ENCODE measurements around the gene FFAR1. TPM values are rescaled to one million over a fixed set of nuclear protein-coding genes. Genes with fewer than 3 reads are reported as not detected.

Gene FFAR1
- total RNA-seq, 4 donors from 2014 or later: 0.32 TPM; not detected in 3

DNA sequence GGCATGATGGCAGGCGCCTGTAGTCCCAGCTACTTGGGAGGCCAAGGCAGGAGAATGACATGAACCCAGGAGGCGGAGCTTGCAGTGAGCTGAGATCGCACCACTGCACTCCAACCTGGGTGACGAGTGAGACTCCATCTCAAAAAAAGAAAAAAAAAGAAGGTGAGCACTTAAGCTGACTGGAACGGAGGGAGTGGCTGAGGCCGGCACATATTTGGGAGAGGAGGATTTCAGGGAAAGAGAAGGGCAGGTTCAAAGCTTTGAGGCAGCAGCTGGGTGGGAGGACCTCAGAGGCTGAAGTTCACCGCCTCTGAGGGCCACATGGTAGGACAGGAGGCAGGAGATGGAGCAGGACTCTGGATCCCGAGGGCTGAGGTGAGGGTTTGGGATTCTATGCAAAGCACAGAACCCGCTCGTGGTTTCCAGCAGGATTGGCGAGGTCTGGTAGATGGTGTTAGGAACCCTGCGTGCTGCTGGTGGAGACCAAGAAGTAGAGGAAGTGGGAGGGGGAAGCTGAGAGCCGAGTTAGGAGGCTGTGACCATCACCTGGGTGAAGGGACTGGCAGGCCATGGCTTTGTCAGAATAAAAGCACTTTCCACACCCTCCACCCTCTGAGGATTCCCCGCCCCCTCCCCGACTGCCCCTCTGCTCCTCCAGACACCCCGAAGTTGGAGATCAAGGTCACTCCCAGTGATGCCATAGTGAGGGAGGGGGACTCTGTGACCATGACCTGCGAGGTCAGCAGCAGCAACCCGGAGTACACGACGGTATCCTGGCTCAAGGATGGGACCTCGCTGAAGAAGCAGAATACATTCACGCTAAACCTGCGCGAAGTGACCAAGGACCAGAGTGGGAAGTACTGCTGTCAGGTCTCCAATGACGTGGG is 10.4 kb upstream of the FFAR1 start:
- Histone ChIP-seq H3K27ac (no peak overlapping the region), H3K4me3 (no peak overlapping the region), H3K27me3 (no peaks in the 10 kb centered on the region), H3K36me3 (no peaks in the 10 kb centered on the region), H3K9me3 (no peaks in the 10 kb centered on the region), H3K4me1 (no peaks in the 10 kb centered on the region)
- in situ Hi-C loops (cut with MboI; ENCODE audit: low pct_ligation_motif_present in 1 of 4, low pct_unique_long_range_greater_than_20kb in 1 of 4, low sequenced_read_pairs in 3 of 4) (no loop called here), intact Hi-C loops (cut with DNase I; ENCODE audit: low total_unique reads) (no loop called here)
- DNase-seq: no peak
- TF ChIP-seq CTCF (IDR thresholded peaks at IDR 0.05) (no peak), POLR2AphosphoS5 (IDR thresholded peaks at IDR 0.05) (no peak), POLR2A (IDR thresholded peaks at IDR 0.05) (no peak), EP300 (IDR thresholded peaks at IDR 0.05; ENCODE audit: low read depth) (no peak)
- 71 to 76% methylated on average over 17 to 25 of the region's 25 CpGs for WGBS, 2 donors (ENCODE audit: low coverage in 1 of 2)

DNA sequence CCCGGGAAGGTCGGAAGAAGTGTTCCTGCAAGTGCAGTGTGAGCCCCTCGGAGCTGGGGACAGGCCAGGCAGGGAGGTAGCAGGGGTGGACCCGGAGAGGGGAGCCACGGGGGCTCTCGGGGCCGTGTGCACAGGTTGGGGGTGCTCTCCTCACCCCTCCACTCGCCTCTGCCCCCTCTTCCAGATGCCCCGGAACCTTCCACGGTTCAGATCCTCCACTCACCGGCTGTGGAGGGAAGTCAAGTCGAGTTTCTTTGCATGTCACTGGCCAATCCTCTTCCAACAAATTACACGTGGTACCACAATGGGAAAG is 9.8 kb upstream of the FFAR1 start:
- in situ Hi-C loops (cut with MboI; ENCODE audit: low pct_ligation_motif_present in 1 of 4, low pct_unique_long_range_greater_than_20kb in 1 of 4, low sequenced_read_pairs in 3 of 4): no loop called here
- WGBS, 2 donors (ENCODE audit: low coverage in 1 of 2): 85% methylated on average over 12 of the region's 13 CpGs; no CpG with 5 or more reads in 1 of the 2 donors
- no peak overlapping the region for H3K27ac ChIP-seq
- H3K9me3 ChIP-seq: no peaks in the 10 kb centered on the region
- TF ChIP-seq EP300 (IDR thresholded peaks at IDR 0.05; ENCODE audit: low read depth): no peak
- no peak for TF ChIP-seq CTCF (IDR thresholded peaks at IDR 0.05)
- no peak for TF ChIP-seq POLR2A (IDR thresholded peaks at IDR 0.05)
- no peak for TF ChIP-seq POLR2AphosphoS5 (IDR thresholded peaks at IDR 0.05)
- no peak overlapping the region for H3K4me3 ChIP-seq
- H3K27me3 ChIP-seq: no peaks in the 10 kb centered on the region
- intact Hi-C loops (cut with DNase I; ENCODE audit: low total_unique reads): no loop called here
- no peaks in the 10 kb centered on the region for H3K36me3 ChIP-seq
- no peaks in the 10 kb centered on the region for H3K4me1 ChIP-seq
- DNase-seq: no peak

- in situ Hi-C loops (cut with MboI; ENCODE audit: low pct_ligation_motif_present in 1 of 4, low pct_unique_long_range_greater_than_20kb in 1 of 4, low sequenced_read_pairs in 3 of 4) (loop anchor here in 1 of 4 donors (10.0 kb wide), 1 partner anchor 154 kb away; the partner anchor contains the start of gene KRTDAP), intact Hi-C loops (cut with DNase I; ENCODE audit: low total_unique reads) (no loop called here)
- Histone ChIP-seq H3K27me3 (peaks cover 4% of the 10 kb centered on the region), H3K4me3 (no peak overlapping the region), H3K9me3 (no peaks in the 10 kb centered on the region), H3K36me3 (no peaks in the 10 kb centered on the region), H3K4me1 (no peaks in the 10 kb centered on the region), H3K27ac (no peak overlapping the region)
- 90% methylated on average over 11 of the region's 11 CpGs; no CpG with 5 or more reads in 1 of the 2 donors for WGBS, 2 donors (ENCODE audit: low coverage in 1 of 2)
- no peak for DNase-seq
- TF ChIP-seq POLR2AphosphoS5 (IDR thresholded peaks at IDR 0.05): no peak
- no peak for TF ChIP-seq CTCF (IDR thresholded peaks at IDR 0.05)
- no peak for TF ChIP-seq POLR2A (IDR thresholded peaks at IDR 0.05)
- no peak for TF ChIP-seq EP300 (IDR thresholded peaks at IDR 0.05; ENCODE audit: low read depth)
Observed at GRCh38 chr19:35340431-35340830, 7.3 kb upstream of the FFAR1 start.

- no peak for TF ChIP-seq POLR2AphosphoS5 (IDR thresholded peaks at IDR 0.05)
- TF ChIP-seq POLR2A (IDR thresholded peaks at IDR 0.05): no peak
- no peak for TF ChIP-seq EP300 (IDR thresholded peaks at IDR 0.05; ENCODE audit: low read depth)
- no peak for TF ChIP-seq CTCF (IDR thresholded peaks at IDR 0.05)
- no peaks in the 10 kb centered on the region for H3K36me3 ChIP-seq
- 85% methylated on average over 16 of the region's 16 CpGs; no CpG with 5 or more reads in 1 of the 2 donors for WGBS, 2 donors (ENCODE audit: low coverage in 1 of 2)
- no peak overlapping the region for H3K4me3 ChIP-seq
- H3K27ac ChIP-seq: no peak overlapping the region
- no peak for DNase-seq
- in situ Hi-C loops (cut with MboI; ENCODE audit: low pct_ligation_motif_present in 1 of 4, low pct_unique_long_range_greater_than_20kb in 1 of 4, low sequenced_read_pairs in 3 of 4): loop anchor here in 1 of 4 donors (10.0 kb wide), 1 partner anchor 154 kb away; the partner anchor contains the start of gene KRTDAP
- no peaks in the 10 kb centered on the region for H3K4me1 ChIP-seq
- intact Hi-C loops (cut with DNase I; ENCODE audit: low total_unique reads): no loop called here
- no peaks in the 10 kb centered on the region for H3K9me3 ChIP-seq
- peaks cover 4% of the 10 kb centered on the region for H3K27me3 ChIP-seq
Observed at GRCh38 chr19:35341006-35341405, 6.7 kb upstream of the FFAR1 start.

All from transverse colon (tissue), 4 donors.